ENCODE results near the gene CRYL1.

Gene CRYL1

GRCh38 chr13:20566898-20567874 lies 41.5 kb upstream of the CRYL1 start, which contains the start of gene IFT88:
Gene IFT88, plus strand, starts transcription at chr13:20567157. Its CDS starts 7,229 bp downstream, at chr13:20574386.
- H3K27ac ChIP-seq = peak within 1 kb of the TSS; percentile 94

GRCh38 chr13:20566468-20566897 lies 40.8 kb upstream of the CRYL1 start:
- TF ChIP-seq CTCF (IDR thresholded peaks at IDR 0.05) (no peak), ZFX (IDR thresholded peaks at IDR 0.05; ENCODE audit: borderline replicate concordance) (no peak)
- H3K27ac ChIP-seq = peak overlapping the region; percentile 94

More at GRCh38 chr13:20566898-20567874, 41.5 kb upstream of the CRYL1 start, which contains the start of gene IFT88:
- TF ChIP-seq ZFX (IDR thresholded peaks at IDR 0.05; ENCODE audit: borderline replicate concordance) (no peak), CTCF (IDR thresholded peaks at IDR 0.05) (no peak)

- no peak for TF ChIP-seq ZFX (IDR thresholded peaks at IDR 0.05; ENCODE audit: borderline replicate concordance)
- TF ChIP-seq CTCF (IDR thresholded peaks at IDR 0.05) = no peak
- H3K27ac ChIP-seq = no peak overlapping the region
These were observed 39.6 kb upstream of the CRYL1 start for GRCh38 chr13:20565115-20565736.

GRCh38 chr13:20561741-20562140 lies 36.1 kb upstream of the CRYL1 start:
- TF ChIP-seq ZFX (IDR thresholded peaks at IDR 0.05; ENCODE audit: borderline replicate concordance) (no peak), CTCF (IDR thresholded peaks at IDR 0.05) (no peak)
- H3K27ac ChIP-seq = no peak overlapping the region

GRCh38 chr13:20559659-20560356 lies 34.2 kb upstream of the CRYL1 start:
- TF ChIP-seq ZFX (IDR thresholded peaks at IDR 0.05; ENCODE audit: borderline replicate concordance) (no peak), CTCF (IDR thresholded peaks at IDR 0.05) (no peak)
- H3K27ac ChIP-seq = no peak overlapping the region

- H3K27ac ChIP-seq = no peak overlapping the region
- no peak for TF ChIP-seq CTCF (IDR thresholded peaks at IDR 0.05)
- no peak for TF ChIP-seq ZFX (IDR thresholded peaks at IDR 0.05; ENCODE audit: borderline replicate concordance)
These were observed 33.3 kb upstream of the CRYL1 start for GRCh38 chr13:20558982-20559381.
